ENCODE results near the gene TRMU.

The TRMU gene

GRCh38 chr22:46337870-46338269 is 2.4 kb downstream of the TRMU start:
- DNase-seq, result no peak

- no peak for DNase-seq
Measured at GRCh38 chr22:46338636-46339035, 3.1 kb downstream of the TRMU start.

- no peak for DNase-seq
Measured at GRCh38 chr22:46339956-46340355, 4.4 kb downstream of the TRMU start.

- no peak for DNase-seq
Measured at GRCh38 chr22:46340676-46341075, 5.2 kb downstream of the TRMU start.

- no peak for DNase-seq
Measured at GRCh38 chr22:46346680-46347405, 11.3 kb downstream of the TRMU start.

- no peak for DNase-seq
Measured at GRCh38 chr22:46347646-46348045, 12.1 kb downstream of the TRMU start.

- no peak for DNase-seq
Measured at GRCh38 chr22:46348099-46348695, 12.7 kb downstream of the TRMU start.

- no peak for DNase-seq
Measured at GRCh38 chr22:46349238-46349637, 13.7 kb downstream of the TRMU start.

- DNase-seq, result no peak
Measured at GRCh38 chr22:46349681-46350080, 14.2 kb downstream of the TRMU start.

GRCh38 chr22:46350121-46350520 is 14.6 kb downstream of the TRMU start:
- DNase-seq, result no peak

GRCh38 chr22:46350646-46351045 is 15.1 kb downstream of the TRMU start:
- DNase-seq, result no peak

GRCh38 chr22:46351131-46351735 is 15.7 kb downstream of the TRMU start:
- no peak for DNase-seq

- DNase-seq, result no peak
Measured at GRCh38 chr22:46351767-46352166, 16.3 kb downstream of the TRMU start.

GRCh38 chr22:46352276-46352675 is 16.8 kb downstream of the TRMU start:
- no peak for DNase-seq

- no peak for DNase-seq
Measured at GRCh38 chr22:46352691-46353386, 17.3 kb downstream of the TRMU start.

GRCh38 chr22:46353483-46354105 is 18.1 kb downstream of the TRMU start:
- DNase-seq, result no peak

GRCh38 chr22:46354176-46354992 is 18.9 kb downstream of the TRMU start:
- no peak for DNase-seq

- DNase-seq, result no peak
Measured at GRCh38 chr22:46354993-46355305, 19.4 kb downstream of the TRMU start.

- peak; percentile 41 to 56 for DNase-seq
Measured at GRCh38 chr22:46355369-46355995, 20.0 kb downstream of the TRMU start.

- no peak for DNase-seq
Measured at GRCh38 chr22:46355996-46356471, 20.5 kb downstream of the TRMU start.

- no peak for DNase-seq
Measured at GRCh38 chr22:46356496-46357480, 21.3 kb downstream of the TRMU start.

Measured in CD4-positive, alpha-beta T cell treated with Interleukin-1 beta for 1 hour (primary cell).